Measurements from ENCODE around the gene MMP1. TPM values are rescaled to one million over a fixed set of nuclear protein-coding genes. Genes with fewer than 3 reads are reported as not detected.
"Not testable (repeated sequence)": the region's sequence is repeated elsewhere in the genome, so short reads cannot be mapped to it uniquely, and the experiment has no call there.

MMP1 gene
- total RNA-seq, 1 experiment from 2014 or later, result 0.15 TPM

- ChIA-PET CTCF (no interaction called here), POLR2A (no interaction called here)
- Histone ChIP-seq H3K36me3 (ENCODE audit: control insufficient read depth, insufficient read depth, low read length) (no peaks in the 10 kb centered on the region), H3K4me3 (ENCODE audit: low read depth in 2 of 2, low read length in 2 of 2) (no peak overlapping the region), H3K9me3 (ENCODE audit: control insufficient read depth, insufficient read depth, low read depth, low read length) (no peaks in the 10 kb centered on the region; the same call in 1 of the 2 replicates), H3K4me1 (ENCODE audit: control insufficient read depth, insufficient read depth, low read length) (no peaks in the 10 kb centered on the region), H3K27me3 (ENCODE audit: control insufficient read depth, insufficient read depth, low read length) (peaks cover 11% of the 10 kb centered on the region), H3K27ac (ENCODE audit: low read length) (no peak overlapping the region)
- in situ Hi-C loops (cut with HindIII; ENCODE audit: low pct_unique_long_range_greater_than_20kb, low sequenced_read_pairs) (no loop called here), intact Hi-C loops (cut with micrococcal nuclease; ENCODE audit: unreplicated experiment) (no loop called here)
- no peak for DNase-seq (ENCODE audit: low read depth, low spot score)
- BruUV-seq (replicated peaks), result no TSS peak
- TF ChIP-seq CTCF (IDR thresholded peaks at IDR 0.05), result 0 out of 2 replicates have a peak, but pooled peaks have one; percentile 9
- TF ChIP-seq POLR2AphosphoS5 (IDR thresholded peaks at IDR 0.05; ENCODE audit: low read depth, low read length), result no peak
- no peak for TF ChIP-seq SIN3A (IDR thresholded peaks at IDR 0.05; ENCODE audit: borderline replicate concordance, insufficient read depth, low read depth, low read length)
- no peak for TF ChIP-seq REST (IDR thresholded peaks at IDR 0.05; ENCODE audit: insufficient read depth in 1 of 2, low read depth in 2 of 2, low read length in 1 of 2)
- TF ChIP-seq TCF7L2 (IDR thresholded peaks at IDR 0.05; ENCODE audit: low read depth, low read length), result no peak
- ATAC-seq, result no peak
Measured at GRCh38 chr11:102749101-102749722, 48.7 kb downstream of the MMP1 start.

GRCh38 chr11:102746746-102747578 lies 51.0 kb downstream of the MMP1 start:
- H3K36me3 ChIP-seq (ENCODE audit: control insufficient read depth, insufficient read depth, low read length); in situ Hi-C loops (cut with HindIII; ENCODE audit: low pct_unique_long_range_greater_than_20kb, low sequenced_read_pairs); CTCF ChIA-PET; BruUV-seq (replicated peaks); H3K4me3 ChIP-seq (ENCODE audit: low read depth in 2 of 2, low read length in 2 of 2); H3K9me3 ChIP-seq (ENCODE audit: control insufficient read depth, insufficient read depth, low read depth, low read length); intact Hi-C loops (cut with micrococcal nuclease; ENCODE audit: unreplicated experiment); H3K4me1 ChIP-seq (ENCODE audit: control insufficient read depth, insufficient read depth, low read length); ATAC-seq; H3K27ac ChIP-seq (ENCODE audit: low read length); H3K27me3 ChIP-seq (ENCODE audit: control insufficient read depth, insufficient read depth, low read length); DNase-seq (ENCODE audit: low read depth, low spot score); POLR2A ChIA-PET: not testable (repeated sequence)

Other genes with a start within 250 kb of the MMP1 start
- gene MMP20, start 172.8 kb downstream of the MMP1 start, total RNA-seq (2021; ENCODE audit: unreplicated experiment), result not detected
- gene MMP27, start 92.4 kb downstream of the MMP1 start, total RNA-seq (2021; ENCODE audit: unreplicated experiment), result not detected
- gene MMP8, start 73.2 kb downstream of the MMP1 start, total RNA-seq (2021; ENCODE audit: unreplicated experiment), result not detected
- gene MMP10, start 17.5 kb downstream of the MMP1 start, total RNA-seq (2021; ENCODE audit: unreplicated experiment), result not detected
- not detected for gene MMP3, start 45.4 kb upstream of the MMP1 start, total RNA-seq (2021; ENCODE audit: unreplicated experiment)
- not detected for gene MMP12, start 76.8 kb upstream of the MMP1 start, total RNA-seq (2021; ENCODE audit: unreplicated experiment)
- gene MMP13, start 157.6 kb upstream of the MMP1 start, total RNA-seq (2021; ENCODE audit: unreplicated experiment), result 0.15 TPM

Data from Panc1 (cell line).